ENCODE measurements around the gene ANAPC15.
"Not testable (repeated sequence)": the region's sequence is repeated elsewhere in the genome, so short reads cannot be mapped to it uniquely, and the experiment has no call there.

Gene ANAPC15

DNA sequence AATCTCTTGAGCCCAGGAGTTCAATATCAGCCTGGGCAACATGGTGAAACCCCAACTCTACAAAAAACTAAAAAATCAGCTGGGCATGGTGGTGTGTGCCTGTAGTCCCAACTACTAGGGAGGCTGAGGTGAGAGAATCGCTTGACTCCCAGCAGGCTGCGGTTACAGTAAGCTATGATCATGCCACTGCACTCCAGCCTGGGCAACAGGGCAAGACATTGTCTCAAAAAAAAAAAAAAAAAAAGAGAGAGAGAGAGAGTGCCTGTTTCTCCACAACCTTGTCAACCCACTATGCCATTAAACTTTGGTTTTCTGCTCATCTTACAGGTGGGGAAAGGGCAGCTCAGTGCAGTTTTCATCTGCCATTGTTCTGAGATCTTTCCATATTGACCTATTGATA is 28.2 kb upstream of the ANAPC15 start:
- no peaks in the 10 kb centered on the region for H3K9me3 ChIP-seq (ENCODE audit: insufficient read depth, low read depth, low read length)
- no peaks in the 10 kb centered on the region for H3K36me3 ChIP-seq (ENCODE audit: insufficient read depth, low read depth, low read length)
- H3K27ac ChIP-seq (ENCODE audit: low read length) = no peak overlapping the region
- H3K9ac ChIP-seq (ENCODE audit: low read depth, low read length) = no peak overlapping the region
- 0 out of 2 replicates have a peak, but pooled peaks cover 7% of the 10 kb centered on the region for H3K4me1 ChIP-seq (ENCODE audit: insufficient read depth, low read length)
- H3K27me3 ChIP-seq (ENCODE audit: insufficient read depth, low read length) = no peaks in the 10 kb centered on the region; the same call in 1 of the 2 replicates
- no peak overlapping the region for H3K4me3 ChIP-seq (ENCODE audit: low read length)

DNA sequence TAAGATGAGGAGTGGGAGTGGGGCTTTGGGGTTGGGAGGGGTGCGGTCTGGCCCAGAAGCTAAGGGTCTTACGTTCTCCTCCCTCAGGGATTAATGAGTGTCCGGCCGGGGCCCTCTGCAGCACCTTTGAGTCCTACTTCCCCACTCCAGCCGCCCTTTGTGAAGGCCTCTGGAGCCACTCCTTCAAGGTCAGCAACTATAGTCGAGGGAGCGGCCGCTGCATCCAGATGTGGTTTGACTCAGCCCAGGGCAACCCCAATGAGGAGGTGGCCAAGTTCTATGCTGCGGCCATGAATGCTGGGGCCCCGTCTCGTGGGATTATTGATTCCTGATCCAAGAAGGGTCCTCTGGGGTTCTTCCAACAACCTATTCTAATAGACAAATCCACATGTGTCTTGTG is 27.0 kb upstream of the ANAPC15 start:
- H3K9ac ChIP-seq (ENCODE audit: low read depth, low read length) = no peak overlapping the region
- no peaks in the 10 kb centered on the region; the same call in 1 of the 2 replicates for H3K27me3 ChIP-seq (ENCODE audit: insufficient read depth, low read length)
- H3K36me3 ChIP-seq (ENCODE audit: insufficient read depth, low read depth, low read length) = no peaks in the 10 kb centered on the region
- H3K27ac ChIP-seq (ENCODE audit: low read length) = no peak overlapping the region
- 0 out of 2 replicates have a peak, but pooled peaks cover 7% of the 10 kb centered on the region for H3K4me1 ChIP-seq (ENCODE audit: insufficient read depth, low read length)
- no peaks in the 10 kb centered on the region for H3K9me3 ChIP-seq (ENCODE audit: insufficient read depth, low read depth, low read length)
- no peak overlapping the region for H3K4me3 ChIP-seq (ENCODE audit: low read length)

DNA sequence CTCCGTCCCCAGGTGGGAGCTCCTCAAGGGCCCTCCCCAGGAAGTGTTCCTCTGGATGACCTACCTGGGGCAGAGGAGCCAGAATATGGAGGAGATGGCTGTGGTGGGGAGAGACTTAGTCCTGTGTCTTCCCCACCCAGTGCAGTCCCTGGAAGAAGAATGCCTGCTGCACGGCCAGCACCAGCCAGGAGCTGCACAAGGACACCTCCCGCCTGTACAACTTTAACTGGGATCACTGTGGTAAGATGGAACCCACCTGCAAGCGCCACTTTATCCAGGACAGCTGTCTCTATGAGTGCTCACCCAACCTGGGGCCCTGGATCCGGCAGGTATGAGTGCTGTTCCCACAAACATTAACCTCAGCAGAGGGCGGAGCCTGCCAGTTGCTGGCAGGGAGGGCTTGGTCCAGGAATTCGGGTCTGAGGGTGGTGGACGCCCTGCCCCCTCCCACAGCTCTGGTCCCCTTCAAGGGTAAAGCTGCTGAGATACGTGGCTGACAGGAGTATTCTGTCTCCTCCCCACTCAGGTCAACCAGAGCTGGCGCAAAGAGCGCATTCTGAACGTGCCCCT is 26.4 kb upstream of the ANAPC15 start:
- no peak overlapping the region for H3K9ac ChIP-seq (ENCODE audit: low read depth, low read length)
- no peak overlapping the region for H3K27ac ChIP-seq (ENCODE audit: low read length)
- H3K9me3 ChIP-seq (ENCODE audit: insufficient read depth, low read depth, low read length) = no peaks in the 10 kb centered on the region
- 0 out of 2 replicates have a peak, but pooled peaks cover 7% of the 10 kb centered on the region for H3K4me1 ChIP-seq (ENCODE audit: insufficient read depth, low read length)
- no peak overlapping the region for H3K4me3 ChIP-seq (ENCODE audit: low read length)
- H3K36me3 ChIP-seq (ENCODE audit: insufficient read depth, low read depth, low read length) = no peaks in the 10 kb centered on the region
- H3K27me3 ChIP-seq (ENCODE audit: insufficient read depth, low read length) = no peaks in the 10 kb centered on the region; the same call in 1 of the 2 replicates

DNA sequence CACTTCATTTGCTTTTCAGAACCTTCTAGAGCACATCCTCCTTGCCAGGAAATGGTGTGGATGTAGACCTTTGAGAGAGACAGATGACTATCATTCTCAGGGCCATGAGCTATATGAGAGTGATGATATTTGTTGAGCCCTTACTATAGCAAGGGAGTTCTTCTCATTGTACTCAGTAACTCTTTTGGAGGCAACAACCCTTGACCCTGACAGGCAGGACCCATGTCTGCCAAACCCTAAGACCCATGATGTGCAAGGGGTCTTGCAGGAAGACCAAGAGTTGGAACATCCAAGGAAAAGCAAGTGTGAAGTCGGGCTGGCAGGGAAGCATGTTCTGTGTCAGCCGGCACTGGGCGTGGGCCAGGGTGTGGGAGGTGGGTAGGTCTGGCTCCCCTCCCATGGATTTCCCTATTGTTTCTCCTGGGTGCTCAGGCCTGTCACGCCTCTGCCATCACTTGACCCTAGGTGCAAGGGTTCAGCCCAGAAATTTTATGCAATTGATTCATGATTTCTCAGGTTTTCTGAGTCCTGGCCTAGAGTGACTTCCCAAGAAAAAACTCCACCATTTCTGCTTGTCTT is 24.3 kb upstream of the ANAPC15 start:
- Histone ChIP-seq H3K4me3 (ENCODE audit: low read length) (no peak overlapping the region), H3K9me3 (ENCODE audit: insufficient read depth, low read depth, low read length) (no peaks in the 10 kb centered on the region), H3K27ac (ENCODE audit: low read length) (no peak overlapping the region), H3K4me1 (ENCODE audit: insufficient read depth, low read length) (0 out of 2 replicates have a peak, but pooled peaks cover 7% of the 10 kb centered on the region), H3K9ac (ENCODE audit: low read depth, low read length) (no peak overlapping the region), H3K36me3 (ENCODE audit: insufficient read depth, low read depth, low read length) (no peaks in the 10 kb centered on the region), H3K27me3 (ENCODE audit: insufficient read depth, low read length) (peaks cover 21% of the 10 kb centered on the region)

DNA sequence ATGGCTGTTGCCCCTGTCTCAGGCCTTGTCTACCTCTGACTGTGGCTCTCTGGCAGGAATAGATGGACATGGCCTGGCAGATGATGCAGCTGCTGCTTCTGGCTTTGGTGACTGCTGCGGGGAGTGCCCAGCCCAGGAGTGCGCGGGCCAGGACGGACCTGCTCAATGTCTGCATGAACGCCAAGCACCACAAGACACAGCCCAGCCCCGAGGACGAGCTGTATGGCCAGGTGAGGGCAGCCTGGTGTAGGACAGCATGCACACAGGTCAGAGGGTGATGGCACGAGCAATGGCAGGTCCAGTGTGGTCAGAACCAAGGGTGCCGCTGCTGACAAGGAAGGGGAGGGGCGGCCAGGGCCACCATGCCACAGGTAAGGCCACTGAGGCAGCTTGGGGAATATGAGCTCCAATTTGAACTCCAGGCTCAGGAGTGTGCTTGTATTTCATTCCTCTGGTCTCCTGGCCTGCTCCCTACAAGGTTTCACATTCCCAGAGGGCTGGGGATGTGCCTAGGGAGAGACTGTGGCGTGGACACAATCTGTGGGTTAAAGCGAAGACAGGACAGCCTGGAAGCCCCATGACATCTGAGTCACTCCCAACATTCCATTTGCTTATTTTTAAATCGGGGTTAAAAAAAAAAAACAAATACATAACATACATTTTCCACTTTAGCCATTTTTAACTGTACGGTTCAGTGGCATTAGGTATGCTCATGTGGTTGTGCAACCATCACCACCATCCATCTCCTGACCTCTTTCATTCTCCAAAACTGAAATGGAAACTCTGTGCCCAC is 23.6 kb upstream of the ANAPC15 start:
- Histone ChIP-seq H3K27ac (ENCODE audit: low read length) (no peak overlapping the region), H3K9me3 (ENCODE audit: insufficient read depth, low read depth, low read length) (no peaks in the 10 kb centered on the region), H3K27me3 (ENCODE audit: insufficient read depth, low read length) (peaks cover 24% of the 10 kb centered on the region), H3K9ac (ENCODE audit: low read depth, low read length) (no peak overlapping the region), H3K36me3 (ENCODE audit: insufficient read depth, low read depth, low read length) (no peaks in the 10 kb centered on the region), H3K4me1 (ENCODE audit: insufficient read depth, low read length) (0 out of 2 replicates have a peak, but pooled peaks cover 4% of the 10 kb centered on the region), H3K4me3 (ENCODE audit: low read length) (no peak overlapping the region)

DNA sequence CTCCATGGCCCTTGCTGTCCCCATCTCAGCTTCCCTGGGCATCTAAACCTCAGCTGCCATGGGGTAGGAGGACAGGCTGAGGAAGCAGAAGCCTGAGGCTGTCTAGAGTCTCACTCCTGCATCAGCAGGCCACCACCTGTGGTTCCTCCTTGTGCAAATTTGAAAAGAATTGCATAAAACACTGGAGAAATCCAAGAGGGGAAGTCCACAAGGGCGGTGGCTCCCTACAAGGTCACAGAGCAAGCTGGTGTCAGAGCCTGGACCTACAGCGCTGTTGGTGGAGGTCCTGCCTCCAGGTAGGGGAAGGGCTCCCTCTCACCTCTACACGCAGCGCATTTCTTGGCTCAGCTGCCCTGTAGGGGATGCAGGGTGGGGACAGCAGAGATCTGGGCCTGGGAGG is 23.0 kb upstream of the ANAPC15 start, which contains the start of gene FOLR3:
FOLR3 (plus strand) TSS at position 253 of the 400 bp plus-strand sequence. CDS start 228 bp downstream, outside the sequence.
- not testable (repeated sequence) for H3K9me3 ChIP-seq (ENCODE audit: insufficient read depth, low read depth, low read length); H3K27ac ChIP-seq (ENCODE audit: low read length); H3K36me3 ChIP-seq (ENCODE audit: insufficient read depth, low read depth, low read length); H3K4me1 ChIP-seq (ENCODE audit: insufficient read depth, low read length); H3K9ac ChIP-seq (ENCODE audit: low read depth, low read length); H3K4me3 ChIP-seq (ENCODE audit: low read length)
- H3K27me3 ChIP-seq (ENCODE audit: insufficient read depth, low read length) = peaks cover 24% of the 10 kb centered on the region

DNA sequence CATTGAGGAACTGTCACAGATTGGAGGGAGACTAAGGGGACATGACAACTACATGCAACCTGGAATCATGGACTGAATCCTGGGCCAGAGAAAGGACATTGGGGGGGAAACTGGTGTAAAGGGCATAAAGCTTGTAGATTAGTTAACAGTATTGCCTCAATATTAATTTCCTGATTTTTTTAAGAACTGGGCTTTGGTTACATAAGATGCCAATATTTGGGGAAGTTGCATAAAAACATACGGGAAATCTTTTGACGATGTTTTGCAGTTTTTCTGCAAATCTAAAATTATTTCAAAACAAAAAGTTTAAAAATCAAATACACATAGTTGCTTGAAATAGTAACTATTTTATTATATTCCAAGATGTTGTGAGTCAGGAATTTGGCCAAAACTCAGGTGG is 20.2 kb upstream of the ANAPC15 start:
- Histone ChIP-seq H3K27ac (ENCODE audit: low read length) (no peak overlapping the region), H3K9me3 (ENCODE audit: insufficient read depth, low read depth, low read length) (peaks cover 27% of the 10 kb centered on the region; the same call in 1 of the 2 replicates), H3K4me3 (ENCODE audit: low read length) (no peak overlapping the region), H3K9ac (ENCODE audit: low read depth, low read length) (no peak overlapping the region), H3K4me1 (ENCODE audit: insufficient read depth, low read length) (no peaks in the 10 kb centered on the region), H3K27me3 (ENCODE audit: insufficient read depth, low read length) (peaks cover 24% of the 10 kb centered on the region), H3K36me3 (ENCODE audit: insufficient read depth, low read depth, low read length) (no peaks in the 10 kb centered on the region)

DNA sequence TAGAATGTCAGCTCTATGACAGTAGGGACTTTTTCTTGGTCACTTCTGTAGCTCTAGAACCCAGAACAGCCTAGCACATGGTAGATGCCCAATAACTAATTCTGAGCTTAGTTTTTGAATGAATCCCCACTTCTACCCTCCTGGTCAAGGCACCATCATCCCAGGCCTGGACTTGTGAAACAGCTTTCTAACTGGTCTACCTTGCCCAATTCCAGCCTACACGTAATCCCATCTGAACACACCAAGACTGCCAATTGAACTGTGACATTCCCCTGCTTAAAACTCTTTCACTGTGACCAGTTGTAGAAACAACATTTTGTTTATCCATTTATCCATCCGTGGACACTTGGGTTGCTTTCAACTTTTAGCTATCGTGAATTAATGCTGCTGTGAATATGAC is 16.9 kb upstream of the ANAPC15 start:
- Histone ChIP-seq H3K36me3 (ENCODE audit: insufficient read depth, low read depth, low read length) (no peaks in the 10 kb centered on the region), H3K27ac (ENCODE audit: low read length) (no peak overlapping the region), H3K9me3 (ENCODE audit: insufficient read depth, low read depth, low read length) (peaks cover 41% of the 10 kb centered on the region), H3K4me1 (ENCODE audit: insufficient read depth, low read length) (no peaks in the 10 kb centered on the region), H3K27me3 (ENCODE audit: insufficient read depth, low read length) (peaks cover 24% of the 10 kb centered on the region), H3K9ac (ENCODE audit: low read depth, low read length) (no peak overlapping the region), H3K4me3 (ENCODE audit: low read length) (no peak overlapping the region)

DNA sequence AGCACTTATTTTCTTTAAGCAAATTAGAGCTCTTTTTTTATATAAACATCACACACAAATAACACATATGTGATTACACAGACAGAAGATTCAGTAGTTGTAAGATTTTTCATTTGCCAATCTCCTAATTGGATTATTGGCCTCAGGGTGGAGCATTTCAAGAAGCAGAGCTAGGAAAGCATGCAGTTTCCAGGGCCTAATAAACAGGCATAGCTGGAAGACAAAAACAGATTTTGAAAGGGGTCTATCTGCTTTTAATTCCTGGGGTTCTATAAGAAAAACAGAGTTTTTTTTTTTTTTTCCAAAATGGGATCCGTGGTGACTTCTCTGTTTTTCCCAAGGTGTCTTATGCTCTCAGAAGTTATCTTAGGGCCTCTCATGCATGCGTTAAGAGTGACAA is 15.4 kb upstream of the ANAPC15 start:
- Histone ChIP-seq H3K9ac (ENCODE audit: low read depth, low read length) (no peak overlapping the region), H3K36me3 (ENCODE audit: insufficient read depth, low read depth, low read length) (no peaks in the 10 kb centered on the region), H3K4me3 (ENCODE audit: low read length) (no peak overlapping the region), H3K4me1 (ENCODE audit: insufficient read depth, low read length) (no peaks in the 10 kb centered on the region), H3K9me3 (ENCODE audit: insufficient read depth, low read depth, low read length) (peaks cover 41% of the 10 kb centered on the region), H3K27ac (ENCODE audit: low read length) (no peak overlapping the region), H3K27me3 (ENCODE audit: insufficient read depth, low read length) (peaks cover 15% of the 10 kb centered on the region)

DNA sequence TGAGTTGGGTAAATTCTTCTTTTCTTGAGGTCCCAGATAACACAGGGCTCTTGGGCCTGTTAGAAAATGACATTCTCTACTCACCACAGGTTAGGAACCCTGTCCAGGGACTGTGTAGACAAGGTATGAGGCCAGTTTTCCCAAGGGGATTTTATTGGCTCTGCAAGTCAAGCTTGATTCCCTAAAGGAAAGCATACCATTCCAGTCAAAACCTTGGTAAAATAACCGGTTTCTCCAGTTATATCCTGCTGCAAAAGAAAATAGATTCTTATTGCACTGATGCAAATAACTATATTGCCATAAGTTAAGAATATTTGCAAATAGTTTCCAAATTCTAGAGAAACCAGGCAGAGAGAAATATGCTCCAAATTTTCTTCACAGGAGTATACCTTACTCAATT is 13.5 kb upstream of the ANAPC15 start:
- H3K27me3 ChIP-seq (ENCODE audit: insufficient read depth, low read length) = no peaks in the 10 kb centered on the region
- peaks cover 41% of the 10 kb centered on the region for H3K9me3 ChIP-seq (ENCODE audit: insufficient read depth, low read depth, low read length)
- no peak overlapping the region for H3K9ac ChIP-seq (ENCODE audit: low read depth, low read length)
- no peaks in the 10 kb centered on the region for H3K4me1 ChIP-seq (ENCODE audit: insufficient read depth, low read length)
- H3K36me3 ChIP-seq (ENCODE audit: insufficient read depth, low read depth, low read length) = no peaks in the 10 kb centered on the region
- H3K27ac ChIP-seq (ENCODE audit: low read length) = no peak overlapping the region
- H3K4me3 ChIP-seq (ENCODE audit: low read length) = no peak overlapping the region

DNA sequence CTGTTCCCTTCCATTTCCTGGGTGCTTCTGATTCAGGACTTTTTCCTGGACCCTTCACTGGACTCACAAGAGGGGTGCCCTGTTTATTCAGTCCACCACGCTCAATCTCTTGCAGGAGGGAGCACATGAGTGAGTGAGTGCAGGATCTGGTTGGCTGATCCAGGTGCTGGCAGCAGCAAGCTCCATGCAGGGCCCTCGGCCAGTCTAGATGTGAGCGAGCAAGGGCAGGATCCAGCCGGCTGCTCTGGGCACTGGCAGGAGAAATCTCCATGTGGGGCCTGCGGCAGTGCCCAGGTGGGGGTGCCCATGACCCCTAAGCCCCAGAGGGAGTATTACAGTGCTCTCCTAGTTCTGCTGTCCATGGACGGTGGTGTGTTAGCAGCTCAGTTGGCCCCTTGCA is 11.6 kb upstream of the ANAPC15 start:
- no peaks in the 10 kb centered on the region for H3K4me1 ChIP-seq (ENCODE audit: insufficient read depth, low read length)
- no peak overlapping the region for H3K9ac ChIP-seq (ENCODE audit: low read depth, low read length)
- peaks cover 28% of the 10 kb centered on the region for H3K9me3 ChIP-seq (ENCODE audit: insufficient read depth, low read depth, low read length)
- H3K36me3 ChIP-seq (ENCODE audit: insufficient read depth, low read depth, low read length) = no peaks in the 10 kb centered on the region
- H3K27me3 ChIP-seq (ENCODE audit: insufficient read depth, low read length) = peaks cover 4% of the 10 kb centered on the region; the same call in 1 of the 2 replicates
- H3K27ac ChIP-seq (ENCODE audit: low read length) = no peak overlapping the region
- H3K4me3 ChIP-seq (ENCODE audit: low read length) = no peak overlapping the region
